ENCODE data around the gene RPS18.

DNA sequence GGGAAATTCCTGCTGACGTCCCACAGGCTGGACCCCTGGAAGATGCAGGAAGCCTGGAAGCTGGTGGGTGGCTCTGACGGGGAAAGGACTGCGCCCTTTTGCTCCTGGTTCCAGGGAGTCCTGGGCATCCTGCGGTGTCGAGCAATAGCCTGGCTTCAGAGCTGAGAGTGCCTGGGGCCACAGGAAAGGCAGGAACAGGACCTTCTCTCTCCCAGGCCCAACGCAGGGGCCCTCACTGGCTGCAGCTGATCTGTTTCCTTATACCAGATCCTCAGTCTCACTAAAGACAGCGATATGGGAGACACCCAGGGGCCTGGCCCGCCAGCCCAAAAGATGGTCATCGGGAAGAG lies 6.5 kb downstream of the RPS18 start:
- TF ChIP-seq, protein P1, sequence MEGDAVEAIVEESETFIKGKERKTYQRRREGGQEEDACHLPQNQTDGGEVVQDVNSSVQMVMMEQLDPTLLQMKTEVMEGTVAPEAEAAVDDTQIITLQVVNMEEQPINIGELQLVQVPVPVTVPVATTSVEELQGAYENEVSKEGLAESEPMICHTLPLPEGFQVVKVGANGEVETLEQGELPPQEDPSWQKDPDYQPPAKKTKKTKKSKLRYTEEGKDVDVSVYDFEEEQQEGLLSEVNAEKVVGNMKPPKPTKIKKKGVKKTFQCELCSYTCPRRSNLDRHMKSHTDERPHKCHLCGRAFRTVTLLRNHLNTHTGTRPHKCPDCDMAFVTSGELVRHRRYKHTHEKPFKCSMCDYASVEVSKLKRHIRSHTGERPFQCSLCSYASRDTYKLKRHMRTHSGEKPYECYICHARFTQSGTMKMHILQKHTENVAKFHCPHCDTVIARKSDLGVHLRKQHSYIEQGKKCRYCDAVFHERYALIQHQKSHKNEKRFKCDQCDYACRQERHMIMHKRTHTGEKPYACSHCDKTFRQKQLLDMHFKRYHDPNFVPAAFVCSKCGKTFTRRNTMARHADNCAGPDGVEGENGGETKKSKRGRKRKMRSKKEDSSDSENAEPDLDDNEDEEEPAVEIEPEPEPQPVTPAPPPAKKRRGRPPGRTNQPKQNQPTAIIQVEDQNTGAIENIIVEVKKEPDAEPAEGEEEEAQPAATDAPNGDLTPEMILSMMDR (conservative IDR thresholded peaks at IDR 0.05; ENCODE audit: low read length), result no peak
- TF ChIP-seq EZH2phosphoT487 (IDR thresholded peaks at IDR 0.05; ENCODE audit: borderline replicate concordance, low read depth, low read length), result no peak
